SK-N-SH treated with all-trans-retinoic acid at 6 μM for 48 hours (cell line): ENCODE results near the gene ADAMTS15.

Experiments
- ARNTL ChIP-seq: fragments of 450-650 bp; formaldehyde crosslinking; IDR thresholded peaks from 2 replicates; pipeline ENCODE4 v1.5.0; 2020; ENCODE audit warnings: low read depth, mild to moderate bottlenecking, moderate library complexity, borderline replicate concordance
- BACH2 ChIP-seq: fragments of 250-450 bp; sonication (Bioruptor Pico); IDR thresholded peaks from 2 replicates; pipeline ENCODE4 v1.9.0; 2021; ENCODE audit warnings: mild to moderate bottlenecking, borderline replicate concordance
- CSRNP3 ChIP-seq: fragments of 250-450 bp; sonication (Bioruptor Pico); IDR thresholded peaks from 2 replicates; pipeline ENCODE4 v1.5.1; 2021; ENCODE audit warnings: mild to moderate bottlenecking, moderate library complexity
- OSR1 ChIP-seq: fragments of 250-450 bp; sonication (Bioruptor Pico); IDR thresholded peaks from 2 replicates; pipeline ENCODE4 v1.8.0; 2022; ENCODE audit warnings: moderate library complexity, mild to moderate bottlenecking, inconsistent platforms
- POU6F1 ChIP-seq: fragments of 250-450 bp; sonication (Bioruptor Pico); IDR thresholded peaks from 2 replicates; pipeline ENCODE4 v1.8.0; 2021; ENCODE audit warnings: low read depth, mild to moderate bottlenecking, moderate library complexity, borderline replicate concordance
- PPARA ChIP-seq: fragments of 250-450 bp; sonication (Bioruptor Pico); IDR thresholded peaks from 2 replicates; pipeline ENCODE4 v1.5.0; 2020; ENCODE audit warnings: mild to moderate bottlenecking, borderline replicate concordance
- RARB ChIP-seq: fragments of 250-450 bp; sonication (Bioruptor Pico); IDR thresholded peaks from 2 replicates; pipeline ENCODE4 v1.8.0; 2021; ENCODE audit warnings: mild to moderate bottlenecking, moderate library complexity
- SNAI2 ChIP-seq: fragments of 250-450 bp; sonication (Bioruptor Pico); IDR thresholded peaks from 2 replicates; pipeline ENCODE4 v1.5.0; 2020; ENCODE audit warnings: mild to moderate bottlenecking, moderate library complexity
- TOX ChIP-seq: fragments of 250-450 bp; sonication (Bioruptor Pico); IDR thresholded peaks from 2 replicates; pipeline ENCODE4 v1.8.0; 2021; ENCODE audit warnings: mild to moderate bottlenecking, moderate library complexity, borderline replicate concordance
- ZFP3 ChIP-seq: fragments of 250-450 bp; sonication (Bioruptor Pico); IDR thresholded peaks from 2 replicates; pipeline ENCODE4 v1.5.0; 2020; ENCODE audit warnings: mild to moderate bottlenecking, moderate library complexity
- ZFP30 ChIP-seq: fragments of 450-650 bp; formaldehyde crosslinking; IDR thresholded peaks from 2 replicates; pipeline ENCODE4 v1.5.0; 2022; ENCODE audit warnings: mild to moderate bottlenecking, moderate library complexity
- TF ChIP-seq, protein P1 (sequence below): fragments of 250-450 bp; sonication (Bioruptor Pico); IDR thresholded peaks from 2 replicates; pipeline ENCODE4 v1.8.0; 2020; ENCODE audit warnings: mild to moderate bottlenecking, moderate library complexity, borderline replicate concordance

GRCh38 chr11:130510407-130511006, 62.1 kb downstream of the ADAMTS15 start:
- TF ChIP-seq, protein P1, sequence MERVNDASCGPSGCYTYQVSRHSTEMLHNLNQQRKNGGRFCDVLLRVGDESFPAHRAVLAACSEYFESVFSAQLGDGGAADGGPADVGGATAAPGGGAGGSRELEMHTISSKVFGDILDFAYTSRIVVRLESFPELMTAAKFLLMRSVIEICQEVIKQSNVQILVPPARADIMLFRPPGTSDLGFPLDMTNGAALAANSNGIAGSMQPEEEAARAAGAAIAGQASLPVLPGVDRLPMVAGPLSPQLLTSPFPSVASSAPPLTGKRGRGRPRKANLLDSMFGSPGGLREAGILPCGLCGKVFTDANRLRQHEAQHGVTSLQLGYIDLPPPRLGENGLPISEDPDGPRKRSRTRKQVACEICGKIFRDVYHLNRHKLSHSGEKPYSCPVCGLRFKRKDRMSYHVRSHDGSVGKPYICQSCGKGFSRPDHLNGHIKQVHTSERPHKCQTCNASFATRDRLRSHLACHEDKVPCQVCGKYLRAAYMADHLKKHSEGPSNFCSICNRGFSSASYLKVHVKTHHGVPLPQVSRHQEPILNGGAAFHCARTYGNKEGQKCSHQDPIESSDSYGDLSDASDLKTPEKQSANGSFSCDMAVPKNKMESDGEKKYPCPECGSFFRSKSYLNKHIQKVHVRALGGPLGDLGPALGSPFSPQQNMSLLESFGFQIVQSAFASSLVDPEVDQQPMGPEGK (CRISPR knock-in tag), result no peak
- no peak for TF ChIP-seq ARNTL (CRISPR knock-in tag)
- no peak for TF ChIP-seq ZFP3 (CRISPR knock-in tag)
- TF ChIP-seq TOX (CRISPR knock-in tag), result no peak
- no peak for TF ChIP-seq RARB (CRISPR knock-in tag)
- no peak for TF ChIP-seq POU6F1 (CRISPR knock-in tag)
- no peak for TF ChIP-seq ZFP30 (CRISPR knock-in tag)
- TF ChIP-seq OSR1, result no peak
- no peak for TF ChIP-seq PPARA (CRISPR knock-in tag)
- TF ChIP-seq CSRNP3 (CRISPR knock-in tag), result no peak
- no peak for TF ChIP-seq SNAI2 (CRISPR knock-in tag)
- TF ChIP-seq BACH2, result no peak
